ENCODE data around the gene HTR3A.

GRCh38 chr11:113942256-113942655, 32.7 kb upstream of the HTR3A start:
- TF ChIP-seq CTCF (conservative IDR thresholded peaks at IDR 0.05 in 1 of 2, IDR thresholded peaks at IDR 0.05 in 1 of 2; ENCODE audit: extremely low read depth in 1 of 2, insufficient read depth in 1 of 2, low read depth in 1 of 2, low read length in 2 of 2) (no peak), EZH2 (IDR thresholded peaks at IDR 0.05; ENCODE audit: borderline replicate concordance, low read length) (no peak)
